Kidney (tissue), 14 donors: ENCODE measurements around the gene PRKAG2. TPM values are rescaled to one million over a fixed set of nuclear protein-coding genes. Genes with fewer than 3 reads are reported as not detected.

Experiments used
- DNase-seq, 5 donors: peaks; one replicate each; pipeline ENCODE4 v3.0.0-alpha.2; 2013 to 2020
- FAIRE-seq: peaks from 2 replicates; lab custom pipeline; 2012; peaks lifted over from hg19 to GRCh38; lab: Jason Lieb, UNC
- H3K27ac ChIP-seq, 2 donors: one replicate each; pipeline ENCODE4 v1.7.0; 2013; ENCODE audit warnings: low read depth in 2 of 2, low read length in 2 of 2, inconsistent platforms in 1 of 2
- H3K27me3 ChIP-seq: one replicate; pipeline ENCODE4 v1.7.1; 2013; ENCODE audit warnings: low read length, inconsistent platforms; ENCODE audit not compliant: control insufficient read depth, insufficient read depth
- H3K36me3 ChIP-seq, 3 donors: one replicate each; pipeline versions ENCODE4 v1.7.0 to v1.7.1; 2013; ENCODE audit warnings: low read length in 3 of 3, control low read depth in 1 of 3, inconsistent platforms in 1 of 3; ENCODE audit not compliant: insufficient read depth in 3 of 3, control insufficient read depth in 2 of 3
- H3K4me1 ChIP-seq, 3 donors: one replicate each; pipeline versions ENCODE4 v1.7.0 to v1.7.1; 2013; ENCODE audit warnings: low read length in 3 of 3, inconsistent platforms in 1 of 3, low read depth in 1 of 3; ENCODE audit not compliant: control insufficient read depth in 2 of 3, insufficient read depth in 2 of 3
- H3K4me3 ChIP-seq, 3 donors: one replicate each; pipeline versions ENCODE4 v1.7.0 to v1.8.1; 2013; ENCODE audit warnings: low read length in 3 of 3, control low read depth in 1 of 3, inconsistent platforms in 1 of 3
- H3K9ac ChIP-seq, 3 donors: one replicate each; pipeline versions ENCODE4 v1.7.0 to v1.7.1; 2013; ENCODE audit warnings: low read length in 3 of 3, control low read depth in 1 of 3, inconsistent platforms in 1 of 3
- H3K9me3 ChIP-seq, 3 donors: one replicate each; pipeline versions ENCODE4 v1.7.0 to v1.7.1; 2013; ENCODE audit warnings: low read length in 3 of 3, control low read depth in 1 of 3, inconsistent platforms in 1 of 3; ENCODE audit not compliant: control insufficient read depth in 2 of 3, insufficient read depth in 1 of 3
- CTCF ChIP-seq: IDR thresholded peaks from 3 replicates; pipeline ENCODE4 v1.5.1; 2012; ENCODE audit warnings: mild to moderate bottlenecking, moderate library complexity, borderline replicate concordance; ENCODE audit not compliant: insufficient read depth; ENCODE audit errors: extremely low read depth
- intact Hi-C: fragments of 100-400 bp; cut with DNase I; formaldehyde crosslinking; loops from one replicate; pipeline ENCODE4 v1.11.1; 2022
- polyA plus RNA-seq: library from polyadenylated mRNA; stranded (reverse); fragments of 350-450 nt; fragmentation: Illumina TruSeq; extraction: RNeasy Lipid Tissue Mini Kit (QIAGEN cat#74804); gene quantifications from one replicate; pipeline ENCODE4 v1.2.3, GENCODE V29; 2014; ENCODE audit warnings: low read depth, low replicate concordance; ENCODE audit not compliant: insufficient read depth
- total RNA-seq: library from RNA; stranded (reverse); fragmentation: NEBNext Ultra II Directional; extraction: Animal tissue kit (Norgen Biotek cat#: 25700); gene quantifications from one replicate; pipeline ENCODE4 v1.2.1, GENCODE V29; 2021
- donor health status: control.
- donor health status: control.
- donor health status: control.
- donor health status: control.
- donor health status: control.
- donor health status: DM: yes; HTN: yes; CAD: no.
- donor health status: Normal renal cell carcinoma (clear cell type).

PRKAG2 gene
- total and polyA plus RNA-seq, 2 donors from 2014 or later = 40.7 to 40.9 TPM

- Histone ChIP-seq H3K4me1 (peaks cover 0 to 14% (median 7%) of the 10 kb centered on the region in 3 donors), H3K27ac (peak overlapping the region in 1 of 2 donors; percentile 81), H3K9ac (no peak overlapping the region), H3K36me3 (no peaks in the 10 kb centered on the region), H3K4me3 (no peak overlapping the region), H3K27me3 (peaks cover 3% of the 10 kb centered on the region), H3K9me3 (no peaks in the 10 kb centered on the region)
- DNase-seq = no peak
- TF ChIP-seq CTCF = no peak
- no peak for FAIRE-seq
- intact Hi-C loops = no loop called here
Measured at GRCh38 chr7:151633516-151633812, 243.5 kb downstream of the PRKAG2 start.

GRCh38 chr7:151632750-151633515, 244.0 kb downstream of the PRKAG2 start:
- Histone ChIP-seq H3K9ac (peak overlapping the region in 2 of 3 donors; percentile 45 to 70), H3K36me3 (no peaks in the 10 kb centered on the region), H3K9me3 (no peaks in the 10 kb centered on the region), H3K27me3 (peaks cover 3% of the 10 kb centered on the region), H3K4me3 (peak overlapping the region; percentile 30 to 65 (median 61)), H3K27ac (peak overlapping the region; percentile 81), H3K4me1 (peaks cover 0 to 15% (median 5%) of the 10 kb centered on the region in 3 donors)
- intact Hi-C loops = no loop called here
- no peak for TF ChIP-seq CTCF
- DNase-seq (peak in 3 of 5 donors; percentile 21 to 84 (median 63)), FAIRE-seq (no peak)

- DNase-seq (peak; percentile 84 to 95 (median 88)), FAIRE-seq (no peak)
- Histone ChIP-seq H3K27ac (peak overlapping the region; percentile 81), H3K4me1 (peaks cover 0 to 12% (median 0%) of the 10 kb centered on the region in 3 donors), H3K4me3 (peak overlapping the region; percentile 30 to 76 (median 65)), H3K36me3 (no peaks in the 10 kb centered on the region), H3K9ac (peak overlapping the region in 2 of 3 donors; percentile 45 to 70), H3K9me3 (no peaks in the 10 kb centered on the region), H3K27me3 (peaks cover 3% of the 10 kb centered on the region)
- intact Hi-C loops = no loop called here
- peak; percentile 30 for TF ChIP-seq CTCF
Measured at GRCh38 chr7:151631953-151632749, 244.8 kb downstream of the PRKAG2 start.
